AG08396 (cell line): ENCODE data around the gene LMBRD1.
"Not testable (repeated sequence)": the region's sequence is repeated elsewhere in the genome, so short reads cannot be mapped to it uniquely, and the experiment has no call there.

Experiments
- DNase-seq: peaks from one replicate; pipeline ENCODE4 v3.0.0; 2012; ENCODE audit warnings: low spot score, mixed read lengths

LMBRD1 gene

DNA sequence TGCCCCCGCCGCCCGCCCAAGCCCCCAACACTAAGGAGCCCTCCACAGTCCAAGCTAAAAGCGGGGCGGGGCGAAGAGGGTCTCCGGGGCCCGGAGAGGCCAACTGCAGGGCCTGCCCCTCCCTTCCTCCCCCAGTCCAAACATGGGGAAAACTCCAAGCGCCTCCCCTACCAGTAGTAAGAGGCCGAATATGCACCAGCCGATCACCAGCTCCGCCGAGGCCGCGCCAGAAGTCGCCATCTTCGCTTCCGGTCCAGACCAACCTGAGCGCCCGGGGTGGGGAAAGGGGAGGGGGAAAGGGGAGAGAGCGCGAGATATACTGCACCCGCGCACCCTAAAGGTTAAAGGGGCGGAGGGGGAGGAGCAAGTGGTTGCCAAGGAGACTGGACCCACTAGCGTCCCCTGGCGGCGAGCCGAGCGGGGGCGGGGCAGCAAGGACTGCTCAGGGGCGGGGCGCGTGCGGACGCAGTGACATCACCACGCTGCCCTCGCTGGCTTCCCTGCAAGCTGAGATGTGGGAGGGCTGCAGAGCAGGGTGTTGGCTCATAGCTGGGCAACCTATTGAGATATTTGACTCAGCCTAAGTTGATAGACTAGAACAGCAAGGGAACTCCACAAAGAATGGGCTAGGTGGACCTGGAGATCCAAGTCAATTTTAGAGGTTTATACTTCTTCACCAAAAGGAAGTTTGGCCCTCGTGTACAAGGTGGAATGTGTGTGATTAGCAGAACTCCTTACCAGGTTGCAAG is at the start of gene LMBRD1:
LMBRD1 (minus strand) TSS at position 369 of the 749 bp plus-strand sequence; CDS start at position 240, 129 bp downstream.
- DNase-seq, result peak; percentile 96

DNA sequence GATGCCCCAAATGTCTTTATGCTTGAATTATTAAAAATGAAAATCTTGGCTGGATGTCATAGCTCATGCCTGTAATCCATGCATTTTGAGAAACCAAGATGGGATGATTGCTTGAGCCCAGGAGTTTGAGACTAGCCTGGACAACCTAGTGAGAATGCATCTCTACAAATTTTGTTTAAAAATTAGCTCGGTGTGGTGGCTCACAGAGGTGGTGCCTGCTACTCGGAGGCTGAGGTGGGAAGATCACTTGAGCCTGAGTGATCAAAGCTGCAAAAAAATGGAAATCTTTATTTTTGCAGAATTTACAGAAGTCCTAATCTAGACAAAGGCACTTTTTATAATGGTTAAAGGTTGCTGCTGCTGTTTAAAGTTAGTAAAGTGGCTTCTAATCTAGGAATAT is 49.5 kb upstream of the LMBRD1 start:
- DNase-seq, result no peak

DNA sequence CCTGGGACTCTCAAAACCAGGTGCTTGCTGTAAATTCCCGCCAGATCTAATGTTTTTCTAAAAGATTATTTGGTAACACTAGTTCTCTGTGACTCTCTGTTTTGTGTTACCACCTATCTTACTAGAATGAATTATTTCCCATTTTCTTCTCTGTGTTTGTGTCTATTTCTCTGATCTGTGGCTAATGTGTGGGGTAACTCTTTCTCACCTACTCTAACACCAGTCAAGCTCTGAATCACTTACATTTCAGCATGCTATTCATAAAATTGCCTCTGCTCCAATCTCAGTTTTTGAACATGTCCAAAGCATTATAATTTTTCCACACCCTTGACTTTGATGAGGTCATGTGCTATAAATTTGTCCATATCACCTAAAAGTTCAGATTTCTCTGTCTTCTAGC is 46.4 kb upstream of the LMBRD1 start:
- DNase-seq, result no peak

DNA sequence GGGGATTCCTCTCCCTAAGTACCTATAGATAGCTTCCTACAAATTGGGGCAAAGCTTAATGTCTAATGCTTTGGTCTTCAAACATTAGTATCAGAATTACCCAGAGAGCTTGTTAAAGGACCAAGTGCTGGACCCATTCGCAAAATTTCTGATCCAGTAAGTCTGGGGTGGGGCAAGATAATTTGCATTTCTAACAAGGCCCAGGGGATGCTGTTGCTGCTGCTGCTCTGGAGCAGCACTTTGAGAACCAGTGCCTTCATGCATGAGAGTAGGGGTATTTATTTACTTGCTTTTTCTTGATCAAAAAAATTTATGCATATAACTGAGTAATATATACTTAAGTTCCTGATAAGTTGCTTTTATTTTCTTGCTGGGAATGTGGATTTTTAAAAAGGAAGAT is 45.1 kb upstream of the LMBRD1 start:
- no peak for DNase-seq

DNA sequence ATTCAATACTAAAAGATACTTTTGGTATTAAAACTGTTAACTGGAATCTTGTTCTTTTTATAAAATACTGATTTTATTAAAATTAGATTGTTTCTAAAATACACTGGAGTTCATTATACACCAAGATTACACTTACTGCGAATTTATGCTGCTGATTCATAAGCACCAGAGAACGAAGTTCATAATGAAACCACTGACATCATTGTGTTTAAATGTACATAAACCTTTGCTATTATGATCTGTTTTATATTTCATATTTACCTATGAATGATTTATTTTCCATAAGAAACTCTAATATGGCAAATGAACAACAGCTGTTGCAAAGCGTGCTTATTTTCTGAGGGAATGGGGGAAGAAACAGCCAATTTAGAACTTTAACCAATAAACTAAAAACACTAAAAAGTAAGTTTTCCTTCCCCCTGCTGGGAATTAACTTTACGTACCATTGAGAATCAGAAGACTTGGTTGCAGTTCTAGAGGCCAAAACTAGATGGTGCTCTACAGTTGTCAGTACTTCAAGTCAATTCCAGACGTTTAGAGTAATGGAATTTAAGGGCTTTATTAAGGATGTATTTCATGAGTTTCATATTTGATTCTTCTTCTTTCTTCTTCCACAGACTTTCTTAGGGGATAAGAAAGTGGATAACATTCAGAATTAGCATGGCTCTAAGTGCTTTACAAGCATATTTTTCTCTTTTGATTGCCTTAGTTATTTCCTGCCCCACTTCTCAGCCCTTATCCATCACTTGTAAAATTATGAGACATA is 38.8 kb upstream of the LMBRD1 start:
- peak; percentile 32 for DNase-seq

DNA sequence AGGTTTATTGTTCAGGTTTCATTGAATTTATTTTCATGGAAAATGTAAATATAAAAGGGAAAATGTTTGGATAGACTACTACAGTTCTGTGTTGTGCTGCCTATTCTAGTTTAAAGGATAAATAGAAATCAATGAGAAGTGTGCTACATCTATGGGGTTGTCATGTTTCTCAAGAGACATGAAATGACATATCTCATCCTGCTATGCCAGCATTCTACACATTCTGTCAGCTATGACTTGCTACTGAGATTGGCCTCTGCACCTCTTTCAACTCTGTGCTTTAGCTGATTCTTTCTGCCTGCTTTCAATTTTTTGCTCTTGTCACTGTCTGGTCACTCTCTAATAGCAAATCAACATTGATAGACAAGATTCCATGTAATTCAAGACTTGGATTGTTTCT is 35.7 kb upstream of the LMBRD1 start:
- DNase-seq, result no peak

DNA sequence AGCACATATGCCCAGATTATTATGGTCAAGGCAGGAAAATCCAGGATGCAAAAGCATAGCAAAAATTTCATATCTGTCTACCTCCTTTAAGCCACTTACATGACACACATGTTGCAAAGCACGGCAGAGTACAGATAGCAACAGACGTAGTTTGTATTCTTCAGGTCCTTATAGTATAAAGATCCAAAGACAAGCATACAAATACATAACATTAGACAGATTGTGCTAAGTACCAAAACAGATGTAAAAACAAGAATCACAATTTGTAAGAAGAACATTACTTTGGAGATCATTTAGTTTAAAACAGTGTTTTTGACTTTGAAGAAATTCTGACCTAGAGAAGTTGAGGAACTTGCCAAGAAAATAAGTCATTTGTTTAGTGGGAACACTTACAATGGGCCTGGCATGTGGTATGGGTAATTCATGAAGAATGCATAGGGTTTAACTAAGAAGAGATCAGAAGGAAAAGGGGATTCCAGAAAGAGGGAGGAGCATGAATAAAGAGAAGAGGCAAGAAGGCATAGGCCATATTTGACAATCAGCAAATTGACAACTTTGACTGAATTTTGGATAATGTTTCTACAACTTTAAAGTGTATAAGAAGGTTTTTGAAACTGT is 30.6 kb upstream of the LMBRD1 start:
- DNase-seq, result peak; percentile 20

DNA sequence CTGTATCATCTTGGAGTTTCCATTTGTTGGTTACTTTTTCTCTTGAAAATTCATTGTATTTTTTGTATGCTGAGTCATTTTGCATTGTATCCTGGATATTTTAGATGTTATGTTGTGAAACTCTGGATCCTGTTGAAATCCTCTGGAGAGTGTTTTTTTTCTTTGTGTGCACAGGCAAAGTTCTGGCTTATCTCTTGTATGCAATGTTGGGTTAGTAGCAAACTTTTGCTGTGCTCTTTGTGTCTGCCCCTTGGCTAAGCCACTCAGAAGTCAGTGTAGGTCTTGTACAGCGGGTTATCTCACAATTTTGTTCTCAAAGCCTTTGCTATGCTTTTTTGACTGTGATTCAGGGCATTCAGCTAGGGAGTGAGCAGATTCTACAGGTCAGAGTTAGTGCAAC is 29.1 kb upstream of the LMBRD1 start:
- no peak for DNase-seq

DNA sequence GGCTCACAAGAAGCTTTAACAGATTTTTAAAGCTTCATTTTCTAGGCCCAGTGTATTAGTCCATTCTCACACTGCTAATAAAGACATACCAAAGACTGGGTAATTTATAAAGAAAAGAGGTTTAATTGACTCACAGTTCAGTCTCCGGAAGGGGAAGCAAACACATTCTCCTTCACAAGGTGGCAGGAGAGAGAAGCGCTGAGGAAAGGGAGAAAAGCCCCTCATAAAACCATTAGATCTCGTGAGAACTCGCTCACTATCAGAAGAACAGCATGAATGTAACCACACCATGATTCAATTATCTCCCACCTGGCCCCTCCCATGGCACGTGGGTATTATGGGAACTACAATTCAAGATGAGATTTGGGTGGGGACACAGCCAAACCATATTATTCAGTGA is 27.5 kb upstream of the LMBRD1 start:
- not testable (repeated sequence) for DNase-seq

DNA sequence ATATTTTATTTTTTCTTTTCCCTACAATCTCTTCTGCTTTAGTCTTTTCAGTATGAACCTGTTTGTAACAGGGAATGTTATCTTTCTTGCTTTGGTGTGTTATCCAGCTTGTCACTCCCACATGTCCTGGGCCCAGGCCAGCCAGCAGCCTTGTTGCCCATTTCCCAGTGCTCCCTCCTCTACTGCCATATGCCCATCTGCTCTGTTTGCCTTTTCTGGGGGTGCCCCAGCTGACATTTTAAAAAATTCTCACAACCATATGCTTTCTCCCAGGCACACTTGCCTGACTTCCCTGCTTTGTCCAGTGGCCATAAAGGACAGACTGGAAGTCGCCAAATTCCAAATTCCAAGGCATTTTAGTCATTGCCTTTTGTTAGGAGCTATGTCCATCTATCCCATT is 23.6 kb upstream of the LMBRD1 start:
- DNase-seq, result no peak

DNA sequence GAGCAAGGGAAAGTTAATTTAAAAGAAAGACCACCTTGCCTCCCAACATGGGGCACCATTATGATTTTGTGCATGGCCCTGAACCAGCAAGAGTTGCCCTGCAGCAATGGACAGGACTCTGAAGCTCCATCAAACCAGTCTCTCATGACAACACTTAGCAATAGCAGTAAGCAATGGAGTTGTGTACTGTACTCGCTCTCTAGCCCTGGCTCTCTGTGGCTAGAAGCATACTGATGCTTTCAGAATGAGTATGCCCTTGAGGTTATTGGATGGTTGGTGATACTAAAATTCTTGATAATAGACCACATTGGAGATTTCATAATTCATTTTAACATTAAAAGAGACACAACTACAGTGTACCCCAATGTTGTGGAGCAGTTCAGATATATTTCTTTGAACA is 23.2 kb upstream of the LMBRD1 start:
- DNase-seq, result no peak

DNA sequence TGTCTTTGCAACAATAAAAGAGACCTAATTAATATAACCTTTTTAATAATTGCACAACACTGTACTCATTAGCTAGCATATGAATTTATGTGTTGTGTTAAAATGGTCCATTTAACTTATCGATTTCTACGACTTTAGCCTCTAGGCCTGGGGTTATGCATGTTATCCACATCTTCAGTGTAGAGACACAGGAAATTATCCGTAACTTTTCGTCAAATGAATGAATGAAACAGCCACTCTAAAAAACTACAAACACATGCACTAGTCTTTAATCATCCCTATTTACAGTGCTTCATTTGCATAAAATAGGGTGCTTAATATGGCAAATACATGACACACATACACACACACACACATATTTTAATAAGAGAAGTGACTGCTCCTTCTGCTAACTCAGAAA is 22.3 kb upstream of the LMBRD1 start:
- no peak for DNase-seq

DNA sequence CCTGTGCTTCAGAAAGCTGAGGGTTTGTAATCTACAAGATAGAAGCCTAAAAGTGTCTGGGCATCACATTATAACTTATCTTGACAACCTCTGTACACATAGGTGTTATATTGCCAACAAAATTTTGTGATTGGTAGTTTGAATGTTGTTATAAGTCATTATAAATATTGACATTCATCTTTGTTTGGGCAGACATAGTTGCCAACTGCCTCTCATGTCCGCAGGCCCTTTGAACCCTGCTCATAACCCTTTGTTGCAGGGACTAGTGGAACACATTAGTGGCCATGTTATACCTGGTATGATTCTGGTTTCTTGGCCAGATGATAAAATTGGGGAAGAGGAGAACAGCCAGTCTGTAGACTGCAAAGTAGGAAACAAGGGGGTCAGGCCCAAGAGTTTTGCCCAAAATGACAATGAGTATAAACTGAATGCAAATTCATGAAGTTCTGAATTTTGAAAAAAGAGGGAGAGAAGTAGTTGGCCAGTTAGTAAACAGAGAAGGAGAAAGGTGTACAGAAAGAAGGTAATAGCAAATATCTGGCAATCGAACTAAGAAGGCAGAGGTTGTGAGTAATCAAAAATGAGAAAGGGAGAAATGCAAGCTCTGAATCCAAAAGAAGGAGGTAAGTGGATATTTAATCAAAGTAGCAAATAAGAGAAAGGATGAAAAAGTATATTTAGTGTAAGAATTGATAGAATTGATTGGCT is 21.6 kb upstream of the LMBRD1 start:
- no peak for DNase-seq

DNA sequence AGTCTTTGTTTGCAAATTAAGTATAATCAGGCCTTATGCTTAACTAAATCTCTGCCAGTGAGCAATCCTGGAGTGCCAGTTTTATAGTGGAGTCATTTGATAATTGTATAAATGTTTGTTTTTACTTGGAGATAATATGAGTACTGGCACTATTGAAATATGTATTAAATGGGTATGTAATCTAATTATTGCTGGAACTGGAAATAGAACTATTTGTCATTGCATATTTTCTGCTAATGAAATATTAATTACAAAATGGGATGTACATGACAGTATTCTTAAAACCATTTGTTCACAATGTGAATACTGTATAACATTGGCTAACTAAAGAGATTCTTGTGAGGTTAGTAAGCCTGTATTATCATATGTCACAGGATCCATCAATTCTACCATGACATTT is 20.5 kb upstream of the LMBRD1 start:
- no peak for DNase-seq

DNA sequence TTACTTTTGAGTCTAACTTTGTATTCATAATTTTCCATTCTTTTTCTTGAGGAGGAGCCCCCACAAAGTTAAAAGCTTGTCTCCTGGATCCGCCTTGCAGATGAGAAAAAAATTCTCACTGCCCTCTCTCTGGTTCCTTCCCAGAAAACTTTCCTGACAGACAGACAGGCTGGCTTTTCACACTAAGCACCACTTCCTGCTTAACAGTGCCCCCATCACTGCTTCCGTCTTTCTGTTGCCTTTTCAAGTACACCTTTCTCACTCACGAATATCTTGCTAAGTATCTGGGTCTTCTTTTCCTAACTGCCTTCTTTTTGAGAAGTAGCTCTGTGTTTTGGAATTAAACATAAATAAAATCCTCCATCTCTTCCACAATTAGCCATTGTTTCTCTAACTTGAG is 19.8 kb upstream of the LMBRD1 start:
- no peak for DNase-seq

DNA sequence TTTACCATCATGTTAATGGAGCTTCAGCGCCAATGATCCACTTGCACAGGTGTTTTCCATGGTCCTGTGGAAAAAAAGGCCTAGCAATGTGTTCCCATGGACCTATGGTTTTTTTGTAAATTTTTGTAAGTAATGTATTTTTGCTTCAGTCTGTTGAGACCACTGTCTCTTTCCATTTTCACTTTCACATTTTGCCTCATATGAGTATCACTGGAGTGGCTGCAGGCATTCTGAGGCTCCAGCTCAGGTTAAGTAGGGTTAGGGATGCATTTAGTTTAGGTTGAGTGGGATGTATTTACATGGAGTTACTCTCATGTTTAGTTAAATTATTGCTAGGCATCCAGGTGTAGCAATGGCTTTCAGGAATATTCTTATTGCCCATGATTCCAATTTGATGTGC is 19.2 kb upstream of the LMBRD1 start:
- no peak for DNase-seq

DNA sequence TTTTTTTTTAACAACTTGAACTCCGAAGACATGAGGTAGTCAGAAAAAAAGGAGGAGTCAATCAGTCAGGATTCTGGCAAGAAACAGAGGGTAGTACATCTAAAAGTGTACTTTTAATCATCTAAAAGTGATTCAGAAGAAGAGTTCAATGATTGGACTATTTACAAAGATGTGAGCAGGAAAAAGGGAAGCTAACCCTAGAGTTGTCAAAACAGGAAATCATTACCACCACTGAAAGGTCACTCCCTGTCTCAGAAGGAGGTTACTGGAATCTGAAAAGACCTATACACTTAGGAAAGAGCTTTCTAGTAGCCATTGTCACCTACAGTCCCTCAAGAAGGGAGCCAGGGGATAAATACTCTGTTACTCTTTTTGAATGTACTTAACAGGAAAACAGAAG is 16.7 kb upstream of the LMBRD1 start:
- no peak for DNase-seq

DNA sequence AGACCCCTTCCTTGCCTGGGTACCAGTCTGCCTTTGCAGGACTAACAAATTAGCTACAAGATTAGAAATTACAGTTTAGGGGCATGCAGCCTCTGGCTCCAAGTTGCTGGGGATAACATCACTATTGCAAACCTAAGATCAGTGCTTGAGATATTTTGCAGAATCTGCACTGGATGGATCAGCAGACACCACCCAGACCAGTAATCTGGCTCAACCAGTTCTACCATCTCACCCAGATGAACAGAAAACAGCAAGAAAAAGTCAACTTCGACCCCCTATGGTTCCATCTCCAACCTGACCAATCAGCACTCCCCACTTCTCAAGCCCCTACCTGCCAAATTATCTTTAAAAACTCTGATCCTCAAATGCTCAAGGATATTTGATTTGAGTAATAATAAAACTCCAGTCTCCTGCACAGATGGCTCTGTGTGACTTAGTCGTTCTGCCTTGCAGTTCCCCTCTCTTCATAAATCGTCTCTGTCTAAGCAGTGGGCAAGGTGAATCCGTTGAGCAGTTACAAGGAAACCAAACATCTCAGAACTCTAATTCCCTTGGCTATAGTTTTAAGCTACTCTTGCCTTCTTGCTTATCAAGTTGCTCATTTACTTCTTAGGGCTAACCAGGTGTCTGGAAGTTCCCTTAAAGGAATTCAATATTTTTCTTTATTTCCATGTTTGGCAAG is 16.1 kb upstream of the LMBRD1 start:
- DNase-seq, result no peak

DNA sequence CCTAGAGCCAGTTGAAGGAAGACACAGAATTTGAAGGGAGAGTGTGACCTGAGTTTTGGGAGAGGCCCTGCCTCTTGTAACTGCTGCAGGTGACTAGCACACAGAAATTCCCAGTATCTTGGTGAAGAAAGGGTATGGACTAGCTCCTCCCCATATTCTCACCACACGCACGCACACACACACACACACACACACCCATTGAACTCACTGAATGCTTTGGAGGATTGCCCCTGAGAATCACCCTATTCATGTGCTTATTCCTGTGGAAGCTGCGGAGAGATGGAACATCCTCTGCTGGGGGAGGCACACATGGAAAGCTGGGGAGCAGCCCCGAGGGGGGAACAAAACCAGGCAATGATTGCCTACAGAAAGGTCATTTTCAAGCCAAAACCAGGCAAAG is 6.2 kb upstream of the LMBRD1 start:
- DNase-seq, result no peak

DNA sequence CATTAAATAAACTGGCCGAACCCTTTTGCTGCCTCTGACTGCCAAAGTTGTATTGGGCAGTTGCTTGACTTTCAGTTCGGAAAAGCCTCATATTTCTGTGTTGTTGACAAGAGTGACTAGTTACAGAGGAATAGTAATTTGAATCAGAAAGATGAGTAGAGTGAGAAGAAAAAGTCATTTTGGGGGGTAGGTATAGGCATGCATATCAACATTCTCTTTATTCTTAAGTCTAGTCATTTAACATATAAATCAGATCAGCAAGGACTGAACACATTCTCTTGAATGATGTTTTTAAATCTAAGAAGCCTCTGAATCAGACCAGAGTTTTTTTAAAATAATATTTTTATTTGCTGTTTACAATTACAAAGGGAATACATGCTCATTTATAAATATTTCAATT is 4.9 kb upstream of the LMBRD1 start:
- no peak for DNase-seq

DNA sequence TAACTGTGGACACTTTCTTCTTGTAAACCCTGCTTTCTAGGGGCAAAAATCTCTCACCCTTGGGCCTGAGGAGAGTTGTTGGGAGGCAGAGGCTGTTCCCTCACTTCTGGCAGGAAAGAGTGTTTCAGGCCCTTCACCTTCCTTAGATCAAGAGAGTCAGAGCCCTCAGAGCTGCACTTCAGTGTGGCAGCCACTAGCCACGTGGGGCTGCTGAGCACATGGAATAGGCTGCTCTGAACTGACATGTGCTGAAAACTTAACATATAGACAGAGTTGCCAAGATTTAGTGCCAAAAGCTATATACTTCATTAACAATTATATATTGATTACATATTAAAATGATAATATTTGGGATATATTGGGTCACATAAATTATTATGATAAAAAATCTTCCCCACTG is 4.4 kb upstream of the LMBRD1 start:
- DNase-seq, result no peak

DNA sequence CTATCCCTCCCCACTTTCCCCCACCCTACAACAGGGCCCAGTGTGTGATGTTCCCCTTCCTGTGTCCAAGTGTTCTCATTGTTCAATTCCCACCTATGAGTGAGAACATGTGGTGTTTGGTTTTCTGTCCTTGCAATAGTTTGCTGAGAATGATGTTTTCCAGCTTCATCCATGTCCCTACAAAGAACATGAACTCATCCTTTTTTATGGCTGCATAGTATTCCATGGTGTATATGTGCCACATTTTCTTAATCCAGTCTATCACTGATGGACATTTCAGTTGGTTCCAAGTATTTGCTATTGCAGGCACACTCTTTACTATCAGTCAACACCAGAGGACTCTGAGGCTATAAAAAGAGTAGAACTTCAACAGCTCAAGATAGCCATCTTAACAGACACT is 2.0 kb upstream of the LMBRD1 start:
- DNase-seq, result not testable (repeated sequence)
